GM18907 (cell line): Measurements from ENCODE around the gene SCN8A.
"Not testable (repeated sequence)": the region's sequence is repeated elsewhere in the genome, so short reads cannot be mapped to it uniquely, and the experiment has no call there.

Experiments used
- ATAC-seq: cut with Tn5 transposase; IDR thresholded peaks from one replicate; pipeline ENCODE4 v1.9.1; 2021; ENCODE audit warnings: mild to moderate bottlenecking, moderate library complexity; ENCODE audit not compliant: unreplicated experiment

The SCN8A gene

GRCh38 chr12:51591016-51591901, at the start of gene SCN8A:
TSS of gene SCN8A (plus strand) at chr12:51591233. CDS start at chr12:51662818, 71,585 bp downstream.
- ATAC-seq, result no peak

DNA sequence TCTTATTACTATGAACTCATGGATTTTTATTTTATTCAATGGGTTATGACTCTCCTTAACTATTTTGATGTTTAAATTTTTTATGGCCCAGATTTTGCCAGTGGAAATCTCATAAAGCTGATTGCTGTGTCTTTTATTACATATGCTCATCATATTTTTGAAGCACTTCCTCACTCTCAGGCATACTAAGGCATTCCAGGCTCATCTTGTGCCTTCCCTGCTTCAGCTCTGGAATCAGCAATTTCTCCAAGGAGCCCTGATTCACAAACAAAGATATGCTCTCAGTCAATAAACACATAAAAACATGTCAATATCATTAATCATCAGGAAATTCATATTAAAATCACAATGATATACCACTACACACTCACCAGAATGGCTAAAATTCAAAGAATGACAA, 44.9 kb upstream of the SCN8A start:
- ATAC-seq, result no peak

GRCh38 chr12:51547606-51548005, 43.4 kb upstream of the SCN8A start:
- no peak for ATAC-seq

- ATAC-seq, result no peak
These were observed 42.8 kb upstream of the SCN8A start for GRCh38 chr12:51548241-51548640.

DNA sequence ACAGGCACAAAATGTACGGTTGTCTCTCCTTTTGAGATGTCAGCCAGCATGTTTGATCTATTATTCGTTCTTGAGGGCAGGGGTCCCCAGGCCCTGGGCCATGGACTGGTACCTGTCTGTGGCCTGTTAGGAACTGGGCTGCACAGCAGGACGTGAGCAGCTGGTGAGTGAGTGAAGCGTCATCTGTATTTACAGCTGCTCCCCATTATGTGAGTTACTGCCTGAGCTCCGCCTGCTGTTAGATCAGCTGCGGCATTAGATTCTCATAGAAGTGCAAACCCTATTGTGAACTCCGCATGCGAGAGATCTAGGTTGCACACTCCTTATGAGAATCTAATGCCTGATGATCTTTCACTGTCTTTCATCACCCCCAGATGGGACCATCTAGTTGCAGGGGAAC, 41.4 kb upstream of the SCN8A start:
- no peak for ATAC-seq

DNA sequence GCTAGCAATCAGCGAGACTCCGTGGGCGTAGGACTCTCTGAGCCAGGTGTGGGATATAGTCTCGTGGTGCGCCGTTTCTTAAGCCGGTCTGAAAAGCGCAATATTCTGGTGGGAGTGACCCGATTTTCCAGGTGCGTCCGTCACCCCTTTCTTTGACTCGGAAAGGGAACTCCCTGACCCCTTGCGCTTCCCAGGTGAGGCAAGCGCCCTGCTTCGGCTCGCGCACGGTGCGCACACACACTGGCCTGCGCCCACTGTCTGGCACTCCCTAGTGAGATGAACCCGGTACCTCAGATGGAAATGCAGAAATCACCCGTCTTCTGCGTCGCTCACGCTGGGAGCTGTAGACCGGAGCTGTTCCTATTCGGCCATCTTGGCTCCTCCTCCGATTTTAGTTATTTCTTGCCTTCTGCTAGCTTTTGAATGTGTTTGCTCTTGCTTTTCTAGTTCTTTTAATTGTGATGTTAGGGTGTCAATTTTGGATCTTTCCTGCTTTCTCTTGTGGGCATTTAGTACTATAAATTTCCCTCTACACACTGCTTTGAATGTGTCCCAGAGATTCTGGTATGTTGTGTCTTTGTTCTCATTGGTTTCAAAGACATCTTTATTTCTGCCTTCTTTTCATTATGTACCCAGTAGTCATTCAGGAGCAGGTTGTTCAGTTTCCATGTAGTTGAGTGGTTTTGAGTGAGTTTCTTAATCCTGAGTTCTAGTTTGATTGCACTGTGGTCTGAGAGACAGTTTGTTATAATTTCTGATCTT, 22.6 kb upstream of the SCN8A start:
- ATAC-seq, result not testable (repeated sequence)

GRCh38 chr12:51579321-51579850, 11.6 kb upstream of the SCN8A start:
- no peak for ATAC-seq

- no peak for ATAC-seq
These were observed 2.0 kb upstream of the SCN8A start for GRCh38 chr12:51589060-51589459.

GRCh38 chr12:51589557-51590176, 1.4 kb upstream of the SCN8A start:
- no peak for ATAC-seq

DNA sequence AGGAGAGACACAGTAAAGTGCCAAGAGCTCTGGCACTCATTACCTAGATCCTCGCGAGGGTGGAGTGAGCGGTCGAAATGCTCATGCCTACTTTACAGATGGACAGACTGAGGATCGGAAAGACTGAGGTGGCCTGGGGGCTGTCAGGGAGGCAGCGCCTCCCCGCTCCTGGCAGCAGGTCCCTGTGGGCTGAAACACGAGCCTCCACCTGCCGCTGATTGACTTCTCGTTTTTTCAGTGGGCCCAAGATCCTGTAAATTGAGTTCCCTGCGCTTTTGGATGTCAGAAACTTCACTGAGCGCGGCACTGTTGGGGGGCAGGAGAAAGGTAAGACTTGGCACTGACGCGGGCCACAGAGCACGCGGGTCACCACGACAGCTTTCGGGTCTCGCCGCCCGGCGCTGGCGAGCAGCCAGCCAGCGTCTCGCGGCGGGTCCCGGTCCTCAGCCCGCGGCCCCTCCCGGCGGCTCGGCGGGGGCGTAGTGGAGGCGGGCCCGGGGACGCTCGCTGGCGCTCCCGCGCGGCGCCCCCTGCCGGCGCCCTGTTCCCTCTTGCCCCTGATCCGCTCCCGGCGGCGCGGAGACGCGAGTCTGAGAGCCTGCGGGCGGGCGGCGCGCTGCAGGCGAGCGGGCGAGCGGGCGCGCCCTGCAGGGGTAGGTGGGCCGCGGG, 552 bp upstream of the SCN8A start:
- ATAC-seq, result peak; percentile 82

- ATAC-seq, result no peak
These were observed 1.1 kb downstream of the SCN8A start for GRCh38 chr12:51592034-51592705.

DNA sequence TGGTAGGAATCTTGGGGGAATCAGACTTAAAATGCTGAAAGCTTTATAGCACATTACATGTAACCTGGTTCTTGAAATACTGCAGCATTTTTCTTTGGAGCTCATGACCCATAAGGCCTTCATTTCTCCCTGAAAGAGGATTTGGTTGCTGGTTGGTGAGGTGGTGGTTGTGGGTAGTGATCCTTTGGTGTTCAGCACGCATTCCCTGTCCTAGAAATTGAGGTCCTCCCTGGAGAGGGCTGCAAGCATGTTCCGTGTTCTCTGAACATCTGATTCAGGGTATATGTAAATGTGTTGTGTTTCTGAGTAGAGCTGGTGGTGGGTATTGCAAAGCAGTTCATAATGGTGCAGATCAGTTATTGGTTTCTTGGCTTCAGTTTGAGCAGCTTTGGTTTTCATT, 2.0 kb downstream of the SCN8A start:
- no peak for ATAC-seq

DNA sequence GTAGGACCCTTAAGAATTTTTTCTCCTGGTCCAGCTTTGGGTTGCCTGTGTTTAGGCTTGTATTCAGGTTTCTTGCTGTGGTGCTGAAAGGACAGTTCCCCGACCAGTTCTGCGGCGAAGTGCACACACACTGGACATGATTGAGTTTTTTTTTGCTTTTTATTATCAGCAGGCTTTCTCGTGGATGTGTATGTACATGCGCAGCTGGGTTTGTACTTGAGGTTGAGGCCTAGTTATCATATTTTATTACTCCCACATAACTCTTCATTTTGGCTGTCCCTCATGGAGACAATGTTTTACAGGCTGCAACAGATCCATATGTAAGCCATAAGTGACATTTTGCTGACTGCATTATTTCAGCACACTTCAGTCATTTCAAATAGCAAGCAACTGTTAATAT, 2.5 kb downstream of the SCN8A start:
- ATAC-seq, result no peak

DNA sequence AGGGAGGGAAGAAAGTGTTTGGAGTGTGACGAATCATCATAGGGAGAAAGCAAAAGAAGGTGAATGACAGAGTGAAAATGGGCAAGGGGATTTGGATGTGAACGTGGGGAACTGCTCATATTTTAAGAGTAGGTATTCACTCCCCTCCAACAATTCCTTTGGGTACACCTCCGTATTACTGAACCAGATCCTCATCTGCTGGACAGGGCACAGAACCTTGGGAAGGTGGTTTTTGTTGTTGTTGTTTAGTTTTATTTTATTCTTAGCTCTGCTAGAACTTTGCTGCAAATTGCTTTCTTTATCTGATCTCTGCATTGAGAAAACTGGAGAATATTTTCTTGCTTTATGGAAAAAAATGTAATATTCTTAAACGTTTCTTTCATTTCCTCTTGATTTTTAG, 7.1 kb downstream of the SCN8A start:
- no peak for ATAC-seq

DNA sequence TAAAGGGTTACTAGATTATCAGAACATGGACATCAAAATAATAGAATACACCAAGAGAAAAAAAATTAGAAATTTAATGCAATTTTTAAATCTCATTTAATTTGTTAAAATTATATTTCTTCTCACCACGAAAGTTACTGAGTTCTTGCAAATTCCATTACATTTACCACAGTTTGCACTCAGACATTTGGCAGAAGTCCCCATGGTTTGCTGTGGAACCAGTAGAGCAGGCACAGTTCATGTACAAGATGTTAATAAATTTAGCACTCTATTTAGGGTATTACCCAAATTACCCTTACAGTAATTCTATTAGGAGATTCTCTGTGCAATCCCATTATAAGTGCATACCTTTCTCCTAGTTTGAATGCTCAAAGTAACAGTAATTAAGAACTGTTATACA, 9.7 kb downstream of the SCN8A start:
- no peak for ATAC-seq

DNA sequence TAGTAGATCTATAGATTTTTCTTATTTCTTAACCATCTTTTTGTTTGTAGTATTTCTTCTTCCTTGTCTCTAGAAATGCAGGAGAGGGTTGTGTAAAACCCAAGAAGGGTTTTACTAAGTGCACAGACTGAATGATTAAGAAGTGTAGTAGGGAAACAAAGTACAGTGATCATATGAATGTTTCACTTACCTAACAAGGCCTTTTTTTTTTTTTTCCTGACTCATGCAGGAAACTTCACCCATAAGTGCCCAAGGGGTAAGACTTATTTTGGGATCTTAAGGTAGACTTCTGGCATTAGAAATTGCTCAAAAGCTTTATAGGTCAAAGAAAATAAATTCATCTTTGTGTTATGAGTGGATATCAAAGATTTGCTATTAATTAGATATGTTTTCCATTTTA, 10.2 kb downstream of the SCN8A start:
- no peak for ATAC-seq

GRCh38 chr12:51605896-51606295, 14.9 kb downstream of the SCN8A start:
- ATAC-seq, result not testable (repeated sequence)

DNA sequence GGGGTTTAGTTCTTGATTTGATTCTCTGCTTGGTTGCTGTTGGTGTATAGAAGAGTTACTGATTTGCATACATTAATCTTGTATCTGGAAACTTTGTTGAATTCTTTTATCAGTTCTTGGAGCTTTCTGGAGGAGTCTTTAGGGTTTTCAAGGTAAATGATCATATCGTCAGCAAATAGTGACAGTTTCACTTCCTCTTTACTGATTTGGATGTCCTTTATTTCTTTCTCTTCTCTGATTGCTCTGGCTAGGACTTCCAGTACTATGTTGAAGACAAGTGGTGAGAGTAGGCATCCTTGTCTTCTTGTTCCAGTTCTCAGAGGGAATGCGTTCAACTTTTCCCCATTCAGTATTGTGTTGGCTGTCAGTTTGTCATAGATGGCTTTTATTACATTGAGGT, 16.2 kb downstream of the SCN8A start:
- ATAC-seq, result not testable (repeated sequence)

DNA sequence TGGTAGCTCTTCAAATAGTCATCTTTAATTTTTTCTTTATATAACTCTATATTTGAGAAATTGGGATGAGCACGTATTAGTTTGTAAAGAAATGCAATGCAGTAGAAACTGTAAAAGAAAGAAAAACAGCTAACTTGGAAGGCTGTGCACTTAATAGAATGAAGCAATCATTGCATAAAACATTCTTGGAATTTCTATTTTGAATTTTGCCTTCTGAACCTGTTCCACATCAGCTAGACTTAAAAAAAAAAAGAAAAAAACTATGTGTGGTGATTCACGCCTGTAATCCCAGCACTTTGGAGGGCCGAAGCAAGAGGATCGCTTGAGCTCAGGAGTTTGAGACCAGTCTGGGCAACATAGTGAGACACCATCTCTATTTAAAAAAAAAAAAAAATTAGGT, 29.4 kb downstream of the SCN8A start:
- ATAC-seq, result no peak
